ENCODE measurements around the gene ASS1.

DNA sequence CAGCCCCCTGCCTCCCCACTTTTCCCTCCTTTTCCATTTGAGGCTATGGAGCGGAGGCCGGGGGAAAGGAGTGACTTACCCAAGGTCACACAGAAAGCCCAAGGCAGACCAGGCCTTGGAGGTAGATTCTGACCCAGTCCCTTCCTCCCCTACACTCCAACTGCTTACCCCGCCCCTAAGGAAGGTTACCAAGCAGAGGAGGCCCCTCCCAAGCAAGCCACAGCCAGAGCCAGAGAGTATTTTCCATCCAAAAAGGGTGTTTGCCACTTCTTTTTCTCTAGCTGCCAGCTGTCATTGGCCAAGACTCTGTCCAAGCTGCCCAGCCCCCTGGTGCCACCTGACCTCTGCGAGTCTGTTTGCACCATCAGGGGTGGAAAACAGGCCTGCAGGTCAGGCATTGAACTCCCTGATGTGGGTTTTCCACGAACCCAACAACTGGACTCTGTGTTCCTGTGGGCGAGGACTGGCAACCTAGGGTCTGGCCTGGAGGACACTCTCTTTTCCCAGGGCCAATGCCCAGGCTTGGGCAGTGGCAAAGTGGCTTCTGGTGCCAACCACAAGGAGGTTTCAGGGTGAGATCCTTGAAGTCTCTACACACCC is 6.3 kb upstream of the ASS1 start:
- no peak for TF ChIP-seq POLR2A (IDR thresholded peaks at IDR 0.05; ENCODE audit: low read depth, low read length)
- TF ChIP-seq TAF1 (IDR thresholded peaks at IDR 0.05; ENCODE audit: low read depth, low read length) = no peak
- TF ChIP-seq POLR2AphosphoS5 (IDR thresholded peaks at IDR 0.05; ENCODE audit: low read depth, low read length) = no peak
- no peak for TF ChIP-seq SPI1 (IDR thresholded peaks at IDR 0.05; ENCODE audit: low read depth, low read length)
- TF ChIP-seq PAX5 (IDR thresholded peaks at IDR 0.05; ENCODE audit: insufficient read depth, low read length, severe bottlenecking) = no peak
